Sigmoid colon (tissue), 4 donors: Measurements from ENCODE around the gene ACOT7.

Experiments
- EP300 ChIP-seq, 4 donors: sonication (generic); formaldehyde crosslinking; IDR thresholded peaks; one replicate each; pipeline ENCODE4 v1.6.1; 2017; ENCODE audit warnings: antibody characterized with exemption in 4 of 4
- POLR2A ChIP-seq, 2 donors: fragments of 450-650 bp; IDR thresholded peaks; one replicate each; pipeline ENCODE4 v1.6.1; 2016; ENCODE audit warnings: antibody characterized with exemption in 2 of 2, mild to moderate bottlenecking in 2 of 2, moderate library complexity in 2 of 2
- POLR2AphosphoS5 ChIP-seq, 4 donors: sonication (generic); formaldehyde crosslinking; IDR thresholded peaks; one replicate each; pipeline ENCODE4 v1.6.1; 2017; ENCODE audit warnings: antibody characterized with exemption in 4 of 4
- TF ChIP-seq, protein P1 (sequence below), 4 experiments: fragments of 450-650 bp in 3 of 4; fragments of 200-600 bp in 1 of 4; IDR thresholded peaks; one replicate each; pipeline ENCODE4 v1.5.1; 2016 to 2019; ENCODE audit warnings: antibody characterized with exemption in 4 of 4, mild to moderate bottlenecking in 3 of 4, moderate library complexity in 2 of 4

GRCh38 chr1:6274622-6275139 lies 118.9 kb downstream of the ACOT7 start:
- TF ChIP-seq POLR2A (IDR thresholded peaks at IDR 0.05) (no peak), EP300 (IDR thresholded peaks at IDR 0.05) (no peak), POLR2AphosphoS5 (IDR thresholded peaks at IDR 0.05) (no peak)
- TF ChIP-seq, protein P1, sequence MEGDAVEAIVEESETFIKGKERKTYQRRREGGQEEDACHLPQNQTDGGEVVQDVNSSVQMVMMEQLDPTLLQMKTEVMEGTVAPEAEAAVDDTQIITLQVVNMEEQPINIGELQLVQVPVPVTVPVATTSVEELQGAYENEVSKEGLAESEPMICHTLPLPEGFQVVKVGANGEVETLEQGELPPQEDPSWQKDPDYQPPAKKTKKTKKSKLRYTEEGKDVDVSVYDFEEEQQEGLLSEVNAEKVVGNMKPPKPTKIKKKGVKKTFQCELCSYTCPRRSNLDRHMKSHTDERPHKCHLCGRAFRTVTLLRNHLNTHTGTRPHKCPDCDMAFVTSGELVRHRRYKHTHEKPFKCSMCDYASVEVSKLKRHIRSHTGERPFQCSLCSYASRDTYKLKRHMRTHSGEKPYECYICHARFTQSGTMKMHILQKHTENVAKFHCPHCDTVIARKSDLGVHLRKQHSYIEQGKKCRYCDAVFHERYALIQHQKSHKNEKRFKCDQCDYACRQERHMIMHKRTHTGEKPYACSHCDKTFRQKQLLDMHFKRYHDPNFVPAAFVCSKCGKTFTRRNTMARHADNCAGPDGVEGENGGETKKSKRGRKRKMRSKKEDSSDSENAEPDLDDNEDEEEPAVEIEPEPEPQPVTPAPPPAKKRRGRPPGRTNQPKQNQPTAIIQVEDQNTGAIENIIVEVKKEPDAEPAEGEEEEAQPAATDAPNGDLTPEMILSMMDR (IDR thresholded peaks at IDR 0.05), result no peak
